ENCODE measurements around the gene NCR3LG1. TPM values are rescaled to one million over a fixed set of nuclear protein-coding genes. Genes with fewer than 3 reads are reported as not detected.

Gene NCR3LG1
- total and polyA plus RNA-seq, 2 of the 4 experiments (the other 2 are of a cell fraction) = 1.7 to 4.1 TPM

DNA sequence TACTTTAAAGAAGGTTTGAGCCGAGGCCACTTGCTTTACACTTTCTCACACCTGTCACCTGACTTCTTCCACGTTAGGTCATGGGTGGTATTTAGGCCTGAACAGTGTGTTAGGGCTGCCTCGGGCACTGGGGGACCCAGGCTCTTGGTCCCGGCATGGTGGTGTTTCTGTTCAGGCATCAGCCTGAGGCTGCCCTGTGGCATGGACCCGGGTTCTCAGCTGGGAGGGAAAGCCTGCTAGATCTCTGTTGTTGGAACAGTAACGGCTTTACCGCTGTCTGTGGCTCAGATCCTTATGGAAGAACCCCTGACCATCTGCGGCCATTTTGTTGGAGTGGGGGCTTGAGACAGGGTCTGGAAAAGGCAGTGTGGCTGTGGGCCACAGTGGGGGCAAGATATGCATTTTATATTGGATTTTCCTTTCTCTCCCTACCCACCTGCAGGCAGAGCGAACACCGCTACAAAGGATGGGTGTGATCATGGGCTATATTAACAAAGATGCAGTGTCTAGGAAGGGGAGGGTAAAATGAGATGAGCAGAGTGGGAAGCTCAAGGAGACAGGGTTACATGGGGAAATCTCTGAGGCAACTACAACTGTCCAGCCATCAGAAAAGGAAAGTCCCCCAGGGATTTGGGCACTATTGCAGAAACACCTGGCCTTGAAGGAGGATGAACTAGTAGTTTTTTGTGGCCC, 38.5 kb downstream of the NCR3LG1 start:
- no peak overlapping the region for H3K23ac ChIP-seq (ENCODE audit: low read depth, low read length)
- ATAC-seq (ENCODE audit: low read depth) (no peak), DNase-seq (no peak)
- 58% methylated on average over 4 of the region's 10 CpGs; no CpG with 5 or more reads in 1 of the 2 experiments for WGBS, 2 experiments (ENCODE audit: extremely low coverage in 2 of 2, insufficient read length in 1 of 2)
- H2AFZ ChIP-seq (replicated peaks; ENCODE audit: low read length, poor library complexity) = peak overlapping the region; percentile 32
- no peak overlapping the region for H2BK15ac ChIP-seq (ENCODE audit: low read depth, low read length)
- dilution Hi-C loops (cut with HindIII; ENCODE audit: low sequenced_read_pairs, unreplicated experiment) = no loop called here
- H3K4me2 ChIP-seq (ENCODE audit: low read depth, low read length) = no peak overlapping the region
- no peaks in the 10 kb centered on the region for H3K9me1 ChIP-seq (ENCODE audit: insufficient read depth, low read length)
- H3K18ac ChIP-seq (ENCODE audit: low read depth, low read length) = no peak overlapping the region
- H3K27me3 ChIP-seq (ENCODE audit: control insufficient read depth, insufficient read depth, low read length) = peaks cover 24% of the 10 kb centered on the region; the same call in 1 of the 2 replicates
- POLR2A ChIA-PET (ENCODE audit: unreplicated experiment) = no interaction called here
- H3K4ac ChIP-seq (ENCODE audit: low read depth, low read length) = no peak overlapping the region
- H3K56ac ChIP-seq (ENCODE audit: extremely low read depth, insufficient read depth, low read length) = no peak overlapping the region
- in situ Hi-C loops (cut with MboI; ENCODE audit: low sequenced_read_pairs) = no loop called here
- H2AK9ac ChIP-seq (replicated peaks; ENCODE audit: low read depth, low read length, poor library complexity) = peak overlapping the region; percentile 16
- no peaks in the 10 kb centered on the region for H3K79me1 ChIP-seq (ENCODE audit: low read depth in 1 of 2, low read length in 2 of 2)
- no TSS peak for BruUV-seq (replicated peaks)
- no peaks in the 10 kb centered on the region for H3K36me3 ChIP-seq (ENCODE audit: control insufficient read depth, insufficient read depth, low read length)
- H4K91ac ChIP-seq (ENCODE audit: insufficient read depth, low read depth, low read length) = no peak overlapping the region
- no peak overlapping the region for H4K8ac ChIP-seq (ENCODE audit: low read depth in 2 of 2, low read length in 2 of 2)
- no peak overlapping the region for H3K14ac ChIP-seq (replicated peaks; ENCODE audit: low read depth, low read length)
- no peak overlapping the region for H3K27ac ChIP-seq (ENCODE audit: insufficient read depth, low read length)
- CTCF ChIA-PET = interaction anchor here (0.7 to 1.4 kb wide), 2 partner anchors 115 to 138 kb away, joined by 3 to 4 read pairs; no protein-coding TSS in a partner anchor
- H3K9me3 ChIP-seq (ENCODE audit: control insufficient read depth, insufficient read depth, low read length) = no peaks in the 10 kb centered on the region
- H2BK120ac ChIP-seq (ENCODE audit: low read depth, low read length) = no peak overlapping the region
- H3K4me3 ChIP-seq (ENCODE audit: insufficient read depth, low read depth, low read length) = no peak overlapping the region
- TF ChIP-seq, protein P1, sequence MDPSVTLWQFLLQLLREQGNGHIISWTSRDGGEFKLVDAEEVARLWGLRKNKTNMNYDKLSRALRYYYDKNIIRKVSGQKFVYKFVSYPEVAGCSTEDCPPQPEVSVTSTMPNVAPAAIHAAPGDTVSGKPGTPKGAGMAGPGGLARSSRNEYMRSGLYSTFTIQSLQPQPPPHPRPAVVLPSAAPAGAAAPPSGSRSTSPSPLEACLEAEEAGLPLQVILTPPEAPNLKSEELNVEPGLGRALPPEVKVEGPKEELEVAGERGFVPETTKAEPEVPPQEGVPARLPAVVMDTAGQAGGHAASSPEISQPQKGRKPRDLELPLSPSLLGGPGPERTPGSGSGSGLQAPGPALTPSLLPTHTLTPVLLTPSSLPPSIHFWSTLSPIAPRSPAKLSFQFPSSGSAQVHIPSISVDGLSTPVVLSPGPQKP (IDR thresholded peaks at IDR 0.05; ENCODE audit: borderline replicate concordance, low read depth, low read length) = no peak
- TF ChIP-seq MXI1 (IDR thresholded peaks at IDR 0.05; ENCODE audit: borderline replicate concordance, low read depth, low read length) = no peak
- TF ChIP-seq RCOR1 (IDR thresholded peaks at IDR 0.05; ENCODE audit: insufficient replicate concordance, low read length) = no peak
- no peak for TF ChIP-seq CEBPB (IDR thresholded peaks at IDR 0.05; ENCODE audit: low read depth, low read length)
- TF ChIP-seq SMC3 (IDR thresholded peaks at IDR 0.05; ENCODE audit: low read depth, low read length) = no peak
- TF ChIP-seq USF2 (IDR thresholded peaks at IDR 0.05; ENCODE audit: low read depth, low read length) = no peak
- TF ChIP-seq MAZ (IDR thresholded peaks at IDR 0.05; ENCODE audit: borderline replicate concordance, low read depth, low read length) = no peak
- no peak overlapping the region for H2AK5ac ChIP-seq (ENCODE audit: low read depth, low read length)
- no peak overlapping the region for H4K5ac ChIP-seq (ENCODE audit: low read depth, low read length)
- no peak overlapping the region for H3K9ac ChIP-seq (ENCODE audit: low read depth, low read length)
- no peak overlapping the region for H2BK20ac ChIP-seq (ENCODE audit: low read depth, low read length)
- no peaks in the 10 kb centered on the region for H4K20me1 ChIP-seq (ENCODE audit: insufficient read depth, low read length)
- H3K4me1 ChIP-seq (ENCODE audit: control insufficient read depth, insufficient read depth, low read length) = no peaks in the 10 kb centered on the region
- intact Hi-C loops (cut with micrococcal nuclease) = no loop called here
- no peak overlapping the region for H2BK5ac ChIP-seq (ENCODE audit: low read depth, low read length, poor library complexity, severe bottlenecking)
